ENCODE results near the gene TMEM86B. TPM values are rescaled to one million over a fixed set of nuclear protein-coding genes. Genes with fewer than 3 reads are reported as not detected.

The TMEM86B gene
- total RNA-seq: 0.92 TPM

DNA sequence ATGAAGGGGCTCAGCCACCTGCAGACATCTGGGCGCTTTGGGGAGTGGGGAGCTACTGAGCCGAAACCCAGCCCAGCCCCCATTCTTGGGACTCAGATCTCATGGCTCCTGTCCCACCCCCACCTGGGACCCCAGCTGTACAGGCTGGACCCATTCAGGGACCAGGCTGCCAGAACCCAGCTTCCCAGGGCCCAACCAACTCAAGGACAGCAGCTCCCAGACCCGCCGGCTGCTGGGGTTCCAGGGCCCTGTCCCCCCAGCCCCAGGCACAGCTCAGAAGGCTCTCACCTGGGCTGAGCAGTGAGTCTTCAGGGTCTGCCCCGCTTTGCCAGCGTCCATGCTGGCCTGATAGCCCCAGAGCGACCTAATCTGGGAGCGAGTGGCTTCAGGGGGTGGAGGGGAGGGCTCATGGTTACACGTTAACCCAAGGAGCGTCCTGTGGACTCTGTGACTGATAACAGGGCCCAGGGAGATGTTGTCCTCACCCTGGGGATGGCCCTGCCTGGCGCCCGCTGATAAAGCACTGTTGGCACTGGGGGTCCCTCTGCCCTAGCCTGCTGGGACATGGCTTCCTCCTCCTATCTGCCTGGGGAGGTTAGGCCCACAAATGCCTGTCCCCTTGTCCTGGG is at the start of gene TMEM86B:
TSS of gene TMEM86B (minus strand) at position 361 of the 629 bp plus-strand sequence. CDS start at position 339, 22 bp downstream.

GRCh38 chr19:55258828-55259539 is 30.4 kb upstream of the TMEM86B start, which contains the start of gene PPP6R1:
TSS of gene PPP6R1 (minus strand) at chr19:55259017. CDS start at chr19:55247103, 11,914 bp downstream.

GRCh38 chr19:55208880-55209692 is 19.5 kb downstream of the TMEM86B start, which contains the start of gene PTPRH:
TSS of gene PTPRH (minus strand) at chr19:55209501. CDS start at chr19:55209433, 68 bp downstream.

GRCh38 chr19:55179606-55180484 is 48.7 kb downstream of the TMEM86B start, which contains the start of gene SYT5:
TSS of gene SYT5 (minus strand) at chr19:55180289. CDS start at chr19:55179041, 1,248 bp downstream.

Small RNAs within 50 kb of the gene (small RNA-seq; reads per million reads assigned to genes)
- 0.13 reads per million for gene MIR6802
- gene MIR6803: not detected
- gene MIR6804: not detected

Other genes starting within 250 kb of the TMEM86B start
- gene GP6, start 190.5 kb downstream of the TMEM86B start, total RNA-seq: 0.23 TPM
- 30.4 TPM for gene RDH13, start 165.6 kb downstream of the TMEM86B start, total RNA-seq
- gene EPS8L1, start 152.9 kb downstream of the TMEM86B start, total RNA-seq: 2.1 TPM
- 16.1 TPM for gene PPP1R12C, start 111.1 kb downstream of the TMEM86B start, total RNA-seq
- 20.5 TPM for gene TNNT1, start 79.6 kb downstream of the TMEM86B start, total RNA-seq
- gene TNNI3, start 71.0 kb downstream of the TMEM86B start, total RNA-seq: 3.5 TPM
- gene DNAAF3, start 62.1 kb downstream of the TMEM86B start, total RNA-seq: 3.9 TPM
- 67.4 TPM for gene SYT5, start 48.5 kb downstream of the TMEM86B start, total RNA-seq
- gene PTPRH, start 19.3 kb downstream of the TMEM86B start, total RNA-seq: 0.69 TPM
- gene PPP6R1, start 30.3 kb upstream of the TMEM86B start, total RNA-seq: 23.1 TPM
- 29.8 TPM for gene HSPBP1, start 51.3 kb upstream of the TMEM86B start, total RNA-seq
- 111 TPM for gene BRSK1, start 55.2 kb upstream of the TMEM86B start, total RNA-seq
- gene TMEM150B, start 96.6 kb upstream of the TMEM86B start, total RNA-seq: not detected
- 11.3 TPM for gene KMT5C, start 111.1 kb upstream of the TMEM86B start, total RNA-seq
- 0.92 TPM for gene COX6B2, start 126.0 kb upstream of the TMEM86B start, total RNA-seq
- not detected for gene GARIN5B, start 134.5 kb upstream of the TMEM86B start, total RNA-seq
- gene IL11, start 141.7 kb upstream of the TMEM86B start, total RNA-seq: 0.23 TPM
- not detected for gene TMEM190, start 148.1 kb upstream of the TMEM86B start, total RNA-seq
- gene TMEM238, start 155.5 kb upstream of the TMEM86B start, total RNA-seq: not detected
- 129 TPM for gene RPL28, start 157.2 kb upstream of the TMEM86B start, total RNA-seq
- gene UBE2S, start 179.0 kb upstream of the TMEM86B start, total RNA-seq: 43.4 TPM
- gene SHISA7, start 214.5 kb upstream of the TMEM86B start, total RNA-seq: 4.6 TPM
- 20.5 TPM for gene ISOC2, start 232.9 kb upstream of the TMEM86B start, total RNA-seq
- not detected for gene C19orf85, start 236.0 kb upstream of the TMEM86B start, total RNA-seq
- gene ZNF628, start 247.9 kb upstream of the TMEM86B start, total RNA-seq: 1.6 TPM

All from diencephalon (tissue), 1 donor.